ENCODE results near the gene SLC4A8. TPM values are rescaled to one million over a fixed set of nuclear protein-coding genes. Genes with fewer than 3 reads are reported as not detected.

Gene SLC4A8
- total RNA-seq, 1 experiment from 2014 or later: 62.7 TPM

DNA sequence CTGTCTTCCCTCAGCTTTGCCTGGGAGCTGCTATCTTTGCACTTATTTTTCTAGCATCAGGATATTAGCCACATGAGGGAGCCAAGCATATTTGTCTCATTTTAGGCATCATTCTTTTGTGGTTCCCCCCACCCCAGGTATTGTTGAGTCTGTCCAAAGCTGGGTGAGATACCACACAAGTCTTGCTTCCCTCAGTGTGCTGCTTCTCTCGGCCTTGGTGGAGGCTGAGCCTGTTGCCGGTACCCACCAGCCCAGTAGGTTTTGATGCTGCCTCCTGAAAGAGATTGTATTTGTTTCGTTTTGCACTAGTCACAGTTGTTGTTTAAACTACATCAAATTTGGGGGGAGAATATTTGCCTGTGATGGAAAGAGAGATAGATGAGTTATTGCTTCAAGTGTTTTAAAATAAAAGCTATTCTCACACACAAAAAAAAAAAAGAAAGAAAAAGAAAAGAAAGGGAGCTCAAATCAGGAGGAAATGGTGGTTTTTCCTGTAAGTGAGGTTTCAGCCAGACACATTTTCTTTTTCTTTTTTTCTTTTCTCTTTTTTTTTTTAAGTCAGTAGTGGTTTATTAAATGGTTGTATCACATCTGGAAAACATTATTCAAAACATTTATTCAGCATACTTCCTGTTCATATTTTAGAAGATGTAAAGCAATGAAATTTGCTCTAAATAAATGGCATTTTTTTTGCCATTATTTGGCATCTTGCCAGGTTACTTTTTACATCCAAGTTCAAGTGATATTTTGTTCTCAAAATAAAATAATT is 58.5 kb downstream of the SLC4A8 start:
- Mint-ChIP-seq H3K9me3 (ENCODE audit: unreplicated experiment) (no peaks in the 10 kb centered on the region), H3K4me3 (ENCODE audit: unreplicated experiment) (no peak overlapping the region), H3K27ac (ENCODE audit: unreplicated experiment) (no peak overlapping the region), H3K4me1 (ENCODE audit: low read depth, unreplicated experiment) (peaks cover 8% of the 10 kb centered on the region), H3K36me3 (ENCODE audit: insufficient read depth, unreplicated experiment) (peaks cover 6% of the 10 kb centered on the region), H3K27me3 (ENCODE audit: insufficient read depth, unreplicated experiment) (no peaks in the 10 kb centered on the region)
- CTCF ChIA-PET: interaction anchor here (0.6 to 1.7 kb wide), 3 partner anchors 50 to 1584 kb away, joined by 3 to 10 read pairs (median 3); no protein-coding TSS in a partner anchor
- TF ChIP-seq, protein P1, sequence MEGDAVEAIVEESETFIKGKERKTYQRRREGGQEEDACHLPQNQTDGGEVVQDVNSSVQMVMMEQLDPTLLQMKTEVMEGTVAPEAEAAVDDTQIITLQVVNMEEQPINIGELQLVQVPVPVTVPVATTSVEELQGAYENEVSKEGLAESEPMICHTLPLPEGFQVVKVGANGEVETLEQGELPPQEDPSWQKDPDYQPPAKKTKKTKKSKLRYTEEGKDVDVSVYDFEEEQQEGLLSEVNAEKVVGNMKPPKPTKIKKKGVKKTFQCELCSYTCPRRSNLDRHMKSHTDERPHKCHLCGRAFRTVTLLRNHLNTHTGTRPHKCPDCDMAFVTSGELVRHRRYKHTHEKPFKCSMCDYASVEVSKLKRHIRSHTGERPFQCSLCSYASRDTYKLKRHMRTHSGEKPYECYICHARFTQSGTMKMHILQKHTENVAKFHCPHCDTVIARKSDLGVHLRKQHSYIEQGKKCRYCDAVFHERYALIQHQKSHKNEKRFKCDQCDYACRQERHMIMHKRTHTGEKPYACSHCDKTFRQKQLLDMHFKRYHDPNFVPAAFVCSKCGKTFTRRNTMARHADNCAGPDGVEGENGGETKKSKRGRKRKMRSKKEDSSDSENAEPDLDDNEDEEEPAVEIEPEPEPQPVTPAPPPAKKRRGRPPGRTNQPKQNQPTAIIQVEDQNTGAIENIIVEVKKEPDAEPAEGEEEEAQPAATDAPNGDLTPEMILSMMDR (IDR thresholded peaks at IDR 0.05; ENCODE audit: insufficient read depth in 1 of 2, low read depth in 1 of 2, low read length in 1 of 2, severe bottlenecking in 1 of 2, unreplicated experiment in 1 of 2): no peak
- POLR2A ChIA-PET: no interaction called here
- BruUV-seq (replicated peaks): no TSS peak
- Histone ChIP-seq H3K9me3 (no peaks in the 10 kb centered on the region; the same call in 1 of the 2 replicates), H3K27me3 (replicated peaks; ENCODE audit: control insufficient read depth, insufficient read depth, low read length) (no peaks in the 10 kb centered on the region), H3K4me3 (ENCODE audit: low read depth, low read length) (no peak overlapping the region), H3K4me1 (0 out of 2 replicates have a peak, but pooled peaks cover 3% of the 10 kb centered on the region), H3K36me3 (ENCODE audit: control insufficient read depth, insufficient read depth, low read length) (peaks cover 2% of the 10 kb centered on the region; the same call in 1 of the 2 replicates)
- intact Hi-C loops (cut with micrococcal nuclease; ENCODE audit: unreplicated experiment): loop anchor here (1.0 kb wide), 1 partner anchor 49 kb away; no protein-coding TSS in a partner anchor
- peak in 1 of 2 experiments; percentile 11 for DNase-seq

DNA sequence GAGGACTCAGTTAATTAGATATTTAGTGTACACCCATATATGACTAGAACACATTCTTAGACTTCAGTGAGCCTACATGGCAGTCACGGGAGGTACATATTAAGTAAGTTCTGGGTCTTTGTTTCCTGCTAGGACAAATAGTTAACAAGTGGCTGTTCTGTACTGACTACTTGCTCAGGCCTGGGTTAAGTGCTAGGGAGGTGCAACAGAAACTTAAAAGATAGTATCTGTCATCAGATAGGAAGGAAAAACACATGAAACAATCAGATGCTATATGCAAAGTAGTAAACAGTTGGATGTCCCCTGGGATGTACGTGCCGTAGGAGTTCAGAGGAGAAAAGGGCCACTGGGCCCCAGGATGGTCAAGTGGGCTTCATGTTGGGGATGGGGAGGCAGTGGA is 59.5 kb downstream of the SLC4A8 start:
- POLR2A ChIA-PET: no interaction called here
- no peaks in the 10 kb centered on the region for H3K27me3 Mint-ChIP-seq (ENCODE audit: insufficient read depth, unreplicated experiment)

DNA sequence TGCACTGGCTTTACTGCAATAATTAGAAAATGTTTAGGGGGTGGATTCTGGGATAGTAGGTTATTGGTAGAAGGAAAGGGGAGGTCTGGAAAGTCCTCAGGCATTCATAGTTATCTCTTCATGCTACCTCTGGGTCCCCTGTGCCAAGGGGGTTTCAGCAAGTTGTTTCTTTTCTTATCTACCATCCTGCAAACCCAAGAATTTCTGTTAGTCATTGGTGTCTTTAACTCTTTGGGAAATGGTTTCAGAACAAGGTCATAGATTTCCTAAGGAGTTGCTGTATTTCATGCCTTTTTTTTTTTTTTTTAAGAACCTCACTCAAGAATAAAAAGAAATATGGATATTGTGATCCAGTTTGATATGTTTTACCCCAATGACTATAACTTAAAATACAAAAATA is 63.6 kb downstream of the SLC4A8 start:
- Histone ChIP-seq H3K36me3 (ENCODE audit: control insufficient read depth, insufficient read depth, low read length) (0 out of 2 replicates have a peak, but pooled peaks cover 2% of the 10 kb centered on the region), H3K4me1 (no peaks in the 10 kb centered on the region), H3K9me3 (no peaks in the 10 kb centered on the region; the same call in 1 of the 2 replicates), H3K4me3 (ENCODE audit: low read depth, low read length) (no peak overlapping the region), H3K27me3 (replicated peaks; ENCODE audit: control insufficient read depth, insufficient read depth, low read length) (no peaks in the 10 kb centered on the region)
- Mint-ChIP-seq H3K36me3 (ENCODE audit: insufficient read depth, unreplicated experiment) (no peaks in the 10 kb centered on the region), H3K4me3 (ENCODE audit: unreplicated experiment) (no peak overlapping the region), H3K9me3 (ENCODE audit: unreplicated experiment) (no peaks in the 10 kb centered on the region), H3K27ac (ENCODE audit: unreplicated experiment) (no peak overlapping the region), H3K4me1 (ENCODE audit: low read depth, unreplicated experiment) (peaks cover 8% of the 10 kb centered on the region), H3K27me3 (ENCODE audit: insufficient read depth, unreplicated experiment) (no peaks in the 10 kb centered on the region)
- no peak for DNase-seq
- BruUV-seq (replicated peaks): no TSS peak
- intact Hi-C loops (cut with micrococcal nuclease; ENCODE audit: unreplicated experiment): no loop called here
- TF ChIP-seq, protein P1 (IDR thresholded peaks at IDR 0.05; ENCODE audit: insufficient read depth in 1 of 2, low read depth in 1 of 2, low read length in 1 of 2, severe bottlenecking in 1 of 2, unreplicated experiment in 1 of 2): no peak
- POLR2A ChIA-PET: no interaction called here
- CTCF ChIA-PET: no interaction called here

More for the DNA sequence above, 59.5 kb downstream of the SLC4A8 start:
- Mint-ChIP-seq H3K36me3 (ENCODE audit: insufficient read depth, unreplicated experiment) (no peaks in the 10 kb centered on the region), H3K4me3 (ENCODE audit: unreplicated experiment) (no peak overlapping the region), H3K9me3 (ENCODE audit: unreplicated experiment) (no peaks in the 10 kb centered on the region), H3K27ac (ENCODE audit: unreplicated experiment) (no peak overlapping the region), H3K4me1 (ENCODE audit: low read depth, unreplicated experiment) (peaks cover 8% of the 10 kb centered on the region)
- H3K4me3 ChIP-seq (ENCODE audit: low read depth, low read length): no peak overlapping the region
- H3K4me1 ChIP-seq: 0 out of 2 replicates have a peak, but pooled peaks cover 3% of the 10 kb centered on the region
- CTCF ChIA-PET: no interaction called here
- TF ChIP-seq, protein P1 (IDR thresholded peaks at IDR 0.05; ENCODE audit: insufficient read depth in 1 of 2, low read depth in 1 of 2, low read length in 1 of 2, severe bottlenecking in 1 of 2, unreplicated experiment in 1 of 2): no peak
- no peak for DNase-seq
- intact Hi-C loops (cut with micrococcal nuclease; ENCODE audit: unreplicated experiment): no loop called here
- H3K9me3 ChIP-seq: no peaks in the 10 kb centered on the region; the same call in 1 of the 2 replicates
- no peaks in the 10 kb centered on the region for H3K27me3 ChIP-seq (replicated peaks; ENCODE audit: control insufficient read depth, insufficient read depth, low read length)
- no TSS peak for BruUV-seq (replicated peaks)
- peaks cover 2% of the 10 kb centered on the region; the same call in 1 of the 2 replicates for H3K36me3 ChIP-seq (ENCODE audit: control insufficient read depth, insufficient read depth, low read length)
